HL-60 (cell line): Measurements from ENCODE around the gene ZNF202.

ENCODE experiments used
- DNase-seq, 2 experiments: peaks; one replicate each; pipeline ENCODE4 v3.0.0-alpha.2; 2010 to 2020; ENCODE audit warnings: low read depth in 1 of 2, low spot score in 1 of 2
- H3K27ac ChIP-seq: fragments of 250-450 bp; sonication (Bioruptor Pico); replicated peaks from 2 replicates; pipeline ENCODE4 v1.5.1; 2020; ENCODE audit warnings: mild to moderate bottlenecking, moderate library complexity
- H3K27me3 ChIP-seq: fragments of 250-450 bp; sonication (Bioruptor Pico); 2 replicates; pipeline ENCODE4 v1.5.1; 2021; ENCODE audit warnings: mild to moderate bottlenecking, moderate library complexity; ENCODE audit not compliant: insufficient read depth, poor library complexity, severe bottlenecking
- H3K4me3 ChIP-seq: replicated peaks from 2 replicates; pipeline ENCODE4 v1.5.1; 2011; ENCODE audit warnings: mild to moderate bottlenecking, control low read depth, low read length; ENCODE audit not compliant: insufficient read depth
- GABPA ChIP-seq: IDR thresholded peaks from 2 replicates; pipeline ENCODE4 v1.6.1; 2012; ENCODE audit warnings: low read depth
- POLR2AphosphoS5 ChIP-seq: IDR thresholded peaks from 2 replicates; pipeline ENCODE4 v1.6.1; 2012; ENCODE audit warnings: low read depth
- SPI1 ChIP-seq: IDR thresholded peaks from 2 replicates; pipeline ENCODE4 v1.6.1; 2012; ENCODE audit warnings: low read depth, mild to moderate bottlenecking, borderline replicate concordance
- TF ChIP-seq, protein P1 (sequence below): IDR thresholded peaks from 2 replicates; pipeline ENCODE4 v1.6.1; 2012; ENCODE audit warnings: low read depth; ENCODE audit not compliant: insufficient replicate concordance
- TF ChIP-seq, protein P2 (sequence below): IDR thresholded peaks from one replicate; pipeline ENCODE4 v1.5.1; 2011; ENCODE audit warnings: low read length, control low read depth, inconsistent platforms; ENCODE audit not compliant: insufficient read depth

Gene ZNF202

DNA sequence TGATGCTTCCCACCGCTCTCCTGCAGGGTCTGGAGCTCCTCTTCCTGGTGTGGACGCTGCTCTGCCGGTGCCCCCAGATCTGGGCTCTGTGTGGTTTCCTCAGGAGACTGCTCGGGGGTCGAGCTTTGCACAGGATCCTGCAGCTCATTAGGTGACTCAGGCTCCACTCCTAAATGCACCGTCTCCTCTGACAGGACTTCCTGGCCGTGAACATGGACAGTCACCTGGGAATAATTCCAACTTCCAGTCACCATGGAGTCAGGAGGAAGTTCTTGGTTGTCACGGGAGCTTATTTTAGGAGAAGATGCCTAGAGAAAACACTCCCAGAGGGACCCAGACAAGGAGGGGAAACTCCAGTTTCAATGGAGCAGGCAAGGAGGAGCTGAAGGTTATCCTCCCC is 11.9 kb downstream of the ZNF202 start:
- no peak overlapping the region for H3K27ac ChIP-seq
- no peaks in the 10 kb centered on the region for H3K27me3 ChIP-seq
- H3K4me3 ChIP-seq: no peak overlapping the region
- no peak for TF ChIP-seq GABPA
- DNase-seq: no peak

DNA sequence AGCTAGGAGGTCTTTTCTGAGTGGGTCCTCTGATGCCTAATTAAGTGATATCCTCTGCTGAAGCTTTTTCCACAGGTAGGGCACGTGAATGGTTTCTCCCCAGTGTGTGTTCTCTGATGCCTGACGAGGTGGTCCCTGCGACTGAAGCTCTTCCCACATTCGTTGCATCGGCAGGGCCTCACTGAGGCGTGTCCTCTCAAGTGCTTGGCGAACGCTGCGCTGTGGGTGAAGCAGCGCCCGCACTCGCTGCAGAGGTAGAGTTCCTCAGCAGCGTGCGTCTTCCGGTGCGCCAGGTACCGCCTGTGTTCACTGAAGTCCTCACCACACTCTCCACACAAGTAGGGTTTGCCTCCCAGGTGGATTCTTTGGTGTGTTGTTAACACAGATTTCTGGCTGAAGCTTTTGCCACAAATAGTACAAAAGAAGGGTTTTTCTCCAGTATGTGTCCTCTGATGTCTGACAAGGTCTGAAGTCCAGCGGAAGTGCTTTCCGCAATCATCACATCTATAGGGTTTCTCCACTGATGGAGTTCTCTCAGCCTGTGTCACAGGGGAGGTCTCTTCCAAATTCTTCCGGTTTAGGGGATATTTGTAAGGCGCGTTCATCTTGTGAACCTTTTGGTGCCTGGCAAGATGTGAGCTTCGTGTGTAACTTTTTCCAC is 15.3 kb downstream of the ZNF202 start:
- no peaks in the 10 kb centered on the region for H3K27me3 ChIP-seq
- H3K4me3 ChIP-seq: no peak overlapping the region
- DNase-seq: no peak
- TF ChIP-seq SPI1 (no peak), GABPA (no peak), POLR2AphosphoS5 (no peak)
- TF ChIP-seq, protein P1, sequence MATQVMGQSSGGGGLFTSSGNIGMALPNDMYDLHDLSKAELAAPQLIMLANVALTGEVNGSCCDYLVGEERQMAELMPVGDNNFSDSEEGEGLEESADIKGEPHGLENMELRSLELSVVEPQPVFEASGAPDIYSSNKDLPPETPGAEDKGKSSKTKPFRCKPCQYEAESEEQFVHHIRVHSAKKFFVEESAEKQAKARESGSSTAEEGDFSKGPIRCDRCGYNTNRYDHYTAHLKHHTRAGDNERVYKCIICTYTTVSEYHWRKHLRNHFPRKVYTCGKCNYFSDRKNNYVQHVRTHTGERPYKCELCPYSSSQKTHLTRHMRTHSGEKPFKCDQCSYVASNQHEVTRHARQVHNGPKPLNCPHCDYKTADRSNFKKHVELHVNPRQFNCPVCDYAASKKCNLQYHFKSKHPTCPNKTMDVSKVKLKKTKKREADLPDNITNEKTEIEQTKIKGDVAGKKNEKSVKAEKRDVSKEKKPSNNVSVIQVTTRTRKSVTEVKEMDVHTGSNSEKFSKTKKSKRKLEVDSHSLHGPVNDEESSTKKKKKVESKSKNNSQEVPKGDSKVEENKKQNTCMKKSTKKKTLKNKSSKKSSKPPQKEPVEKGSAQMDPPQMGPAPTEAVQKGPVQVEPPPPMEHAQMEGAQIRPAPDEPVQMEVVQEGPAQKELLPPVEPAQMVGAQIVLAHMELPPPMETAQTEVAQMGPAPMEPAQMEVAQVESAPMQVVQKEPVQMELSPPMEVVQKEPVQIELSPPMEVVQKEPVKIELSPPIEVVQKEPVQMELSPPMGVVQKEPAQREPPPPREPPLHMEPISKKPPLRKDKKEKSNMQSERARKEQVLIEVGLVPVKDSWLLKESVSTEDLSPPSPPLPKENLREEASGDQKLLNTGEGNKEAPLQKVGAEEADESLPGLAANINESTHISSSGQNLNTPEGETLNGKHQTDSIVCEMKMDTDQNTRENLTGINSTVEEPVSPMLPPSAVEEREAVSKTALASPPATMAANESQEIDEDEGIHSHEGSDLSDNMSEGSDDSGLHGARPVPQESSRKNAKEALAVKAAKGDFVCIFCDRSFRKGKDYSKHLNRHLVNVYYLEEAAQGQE: no peak
- TF ChIP-seq, protein P2, sequence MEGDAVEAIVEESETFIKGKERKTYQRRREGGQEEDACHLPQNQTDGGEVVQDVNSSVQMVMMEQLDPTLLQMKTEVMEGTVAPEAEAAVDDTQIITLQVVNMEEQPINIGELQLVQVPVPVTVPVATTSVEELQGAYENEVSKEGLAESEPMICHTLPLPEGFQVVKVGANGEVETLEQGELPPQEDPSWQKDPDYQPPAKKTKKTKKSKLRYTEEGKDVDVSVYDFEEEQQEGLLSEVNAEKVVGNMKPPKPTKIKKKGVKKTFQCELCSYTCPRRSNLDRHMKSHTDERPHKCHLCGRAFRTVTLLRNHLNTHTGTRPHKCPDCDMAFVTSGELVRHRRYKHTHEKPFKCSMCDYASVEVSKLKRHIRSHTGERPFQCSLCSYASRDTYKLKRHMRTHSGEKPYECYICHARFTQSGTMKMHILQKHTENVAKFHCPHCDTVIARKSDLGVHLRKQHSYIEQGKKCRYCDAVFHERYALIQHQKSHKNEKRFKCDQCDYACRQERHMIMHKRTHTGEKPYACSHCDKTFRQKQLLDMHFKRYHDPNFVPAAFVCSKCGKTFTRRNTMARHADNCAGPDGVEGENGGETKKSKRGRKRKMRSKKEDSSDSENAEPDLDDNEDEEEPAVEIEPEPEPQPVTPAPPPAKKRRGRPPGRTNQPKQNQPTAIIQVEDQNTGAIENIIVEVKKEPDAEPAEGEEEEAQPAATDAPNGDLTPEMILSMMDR: no peak
- H3K27ac ChIP-seq: no peak overlapping the region

DNA sequence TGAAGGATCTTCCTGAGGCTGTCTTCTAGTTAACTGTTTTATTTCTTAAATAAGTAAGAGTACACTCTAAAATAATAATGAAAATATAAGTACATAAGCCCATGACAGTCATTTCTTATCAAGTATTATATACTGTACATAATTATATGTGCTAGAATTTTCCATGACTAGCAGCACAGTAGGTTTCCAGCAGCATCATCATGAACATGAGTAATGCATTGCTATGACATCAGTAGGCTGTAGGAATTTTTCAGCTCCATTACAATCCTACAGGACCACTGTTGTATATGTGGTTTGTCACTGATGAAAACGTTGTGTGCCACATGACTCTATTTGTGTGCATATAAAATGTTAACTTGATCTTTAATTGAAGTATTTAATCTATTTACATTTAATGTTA is 22.0 kb downstream of the ZNF202 start:
- no peaks in the 10 kb centered on the region for H3K27me3 ChIP-seq
- no peak for DNase-seq
- H3K27ac ChIP-seq: no peak overlapping the region
- H3K4me3 ChIP-seq: no peak overlapping the region
- TF ChIP-seq GABPA (no peak), POLR2AphosphoS5 (no peak), SPI1 (no peak)
- TF ChIP-seq, protein P2: no peak
- TF ChIP-seq, protein P1: no peak

DNA sequence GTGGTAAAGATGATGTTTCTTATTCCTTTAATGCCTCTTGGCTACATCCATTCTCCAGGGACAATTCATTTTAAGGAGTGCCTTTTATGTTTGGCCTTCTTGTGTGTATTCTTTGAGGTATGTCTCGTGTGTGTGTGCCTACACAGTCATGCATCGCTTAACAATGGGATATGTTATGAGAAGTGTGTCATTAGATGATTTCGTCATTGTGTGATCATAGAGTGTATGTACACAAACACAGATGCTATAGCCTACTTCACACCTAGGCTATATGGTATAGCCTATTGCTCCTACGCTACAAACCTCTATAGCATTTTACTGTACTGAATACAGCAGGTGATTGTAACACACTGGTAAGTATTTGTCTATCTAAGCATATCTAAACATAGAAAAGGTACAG is 23.0 kb downstream of the ZNF202 start:
- Histone ChIP-seq H3K27me3 (no peaks in the 10 kb centered on the region), H3K4me3 (no peak overlapping the region), H3K27ac (no peak overlapping the region)
- no peak for DNase-seq
- TF ChIP-seq GABPA: no peak
- TF ChIP-seq, protein P1: no peak
- TF ChIP-seq POLR2AphosphoS5: no peak
- TF ChIP-seq SPI1: no peak
- TF ChIP-seq, protein P2: no peak
